Kidney epithelial cell (primary cell): ENCODE data around the gene DPF3. TPM values are rescaled to one million over a fixed set of nuclear protein-coding genes. Genes with fewer than 3 reads are reported as not detected.

Source experiments
- DNase-seq: peaks from one replicate; pipeline ENCODE4 v3.0.0-alpha.2; 2010; ENCODE audit warnings: low read depth
- H3K27me3 ChIP-seq: 2 replicates; pipeline ENCODE4 v1.6.0; 2011; ENCODE audit warnings: low read length; ENCODE audit not compliant: control insufficient read depth, insufficient read depth
- H3K36me3 ChIP-seq: 2 replicates; pipeline ENCODE4 v1.5.1; 2011; ENCODE audit warnings: low read length; ENCODE audit not compliant: control insufficient read depth, insufficient read depth
- H3K4me3 ChIP-seq: 2 replicates; pipeline ENCODE4 v1.5.1; 2011; ENCODE audit warnings: low read depth, mild to moderate bottlenecking, control low read depth, low read length
- total RNA-seq: library from RNA; depleted of rRNA; stranded (reverse); fragments of >200 nt; gene quantifications from 2 replicates; pipeline ENCODE4 v1.2.3, GENCODE V29; 2015
- TF ChIP-seq, protein P1 (sequence below): IDR thresholded peaks from 2 replicates; pipeline ENCODE4 v1.5.1; 2011; ENCODE audit warnings: mild to moderate bottlenecking, moderate library complexity, low read length, control low read depth, inconsistent platforms; ENCODE audit not compliant: insufficient read depth, poor library complexity, severe bottlenecking

The DPF3 gene
- total RNA-seq, 1 donor from 2014 or later = 0.79 TPM

DNA sequence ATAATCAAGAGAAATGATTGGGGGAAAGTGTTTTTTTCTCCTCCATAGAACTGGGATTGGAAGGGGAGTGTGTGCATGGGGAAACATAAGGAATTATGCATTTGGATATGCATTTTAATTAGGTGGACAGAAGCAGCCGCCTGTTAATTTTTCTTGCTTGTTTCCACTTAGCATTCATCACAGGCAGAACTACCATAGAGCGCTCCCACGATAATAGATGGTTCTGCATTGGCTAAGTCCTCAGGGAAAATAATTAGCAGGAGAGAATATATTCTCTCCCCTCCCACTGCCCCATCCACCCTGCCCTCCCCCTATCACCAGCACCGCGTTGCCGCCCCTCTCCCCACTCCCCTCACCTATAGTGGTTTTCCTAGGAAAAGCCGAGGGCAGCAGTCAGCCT, 11.4 kb downstream of the DPF3 start:
- no peak for DNase-seq
- TF ChIP-seq, protein P1, sequence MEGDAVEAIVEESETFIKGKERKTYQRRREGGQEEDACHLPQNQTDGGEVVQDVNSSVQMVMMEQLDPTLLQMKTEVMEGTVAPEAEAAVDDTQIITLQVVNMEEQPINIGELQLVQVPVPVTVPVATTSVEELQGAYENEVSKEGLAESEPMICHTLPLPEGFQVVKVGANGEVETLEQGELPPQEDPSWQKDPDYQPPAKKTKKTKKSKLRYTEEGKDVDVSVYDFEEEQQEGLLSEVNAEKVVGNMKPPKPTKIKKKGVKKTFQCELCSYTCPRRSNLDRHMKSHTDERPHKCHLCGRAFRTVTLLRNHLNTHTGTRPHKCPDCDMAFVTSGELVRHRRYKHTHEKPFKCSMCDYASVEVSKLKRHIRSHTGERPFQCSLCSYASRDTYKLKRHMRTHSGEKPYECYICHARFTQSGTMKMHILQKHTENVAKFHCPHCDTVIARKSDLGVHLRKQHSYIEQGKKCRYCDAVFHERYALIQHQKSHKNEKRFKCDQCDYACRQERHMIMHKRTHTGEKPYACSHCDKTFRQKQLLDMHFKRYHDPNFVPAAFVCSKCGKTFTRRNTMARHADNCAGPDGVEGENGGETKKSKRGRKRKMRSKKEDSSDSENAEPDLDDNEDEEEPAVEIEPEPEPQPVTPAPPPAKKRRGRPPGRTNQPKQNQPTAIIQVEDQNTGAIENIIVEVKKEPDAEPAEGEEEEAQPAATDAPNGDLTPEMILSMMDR = no peak
- Histone ChIP-seq H3K36me3 (no peaks in the 10 kb centered on the region), H3K4me3 (no peak overlapping the region), H3K27me3 (no peaks in the 10 kb centered on the region)

DNA sequence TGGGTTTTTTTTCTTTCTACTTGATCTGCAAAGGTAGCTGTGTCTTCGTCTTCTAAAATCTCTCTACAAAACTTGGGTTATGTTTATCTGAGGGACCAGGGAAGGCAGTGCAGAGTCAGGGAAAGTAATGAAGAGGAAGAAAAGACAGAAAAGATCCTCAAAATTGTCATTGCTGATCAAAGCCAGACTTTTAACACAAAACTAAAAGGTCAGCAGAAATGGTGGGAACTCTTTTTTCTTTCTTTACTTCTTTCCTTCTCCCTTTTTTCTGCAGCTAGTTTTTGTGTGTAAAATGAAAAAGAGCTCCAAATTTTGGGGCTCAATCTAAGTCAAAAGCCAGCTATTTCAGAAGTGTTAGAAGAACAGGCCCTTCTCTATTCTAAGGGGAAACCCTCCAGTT, 11.9 kb downstream of the DPF3 start:
- no peak overlapping the region for H3K4me3 ChIP-seq
- H3K36me3 ChIP-seq = no peaks in the 10 kb centered on the region
- no peak for DNase-seq

DNA sequence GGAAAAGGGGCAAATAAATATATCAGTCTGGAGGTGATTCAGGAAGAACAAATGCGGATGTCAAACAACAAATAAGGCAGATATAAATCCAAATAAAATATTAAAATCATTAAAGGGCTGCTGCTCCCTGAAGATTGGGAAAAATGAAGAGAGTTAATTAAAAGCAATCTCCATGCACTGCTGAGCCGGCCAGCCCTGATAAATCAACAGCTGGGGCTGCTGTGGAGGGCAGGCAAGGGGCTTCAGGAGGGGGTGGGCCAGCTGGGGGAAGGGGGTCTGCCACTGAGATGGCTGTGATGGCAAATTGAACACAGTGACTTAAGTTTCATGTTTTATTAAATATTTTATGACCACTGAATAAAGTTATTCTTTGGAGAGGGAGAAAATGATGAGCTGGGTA, 12.4 kb downstream of the DPF3 start:
- TF ChIP-seq, protein P1 = no peak
- no peak for DNase-seq
- no peak overlapping the region for H3K4me3 ChIP-seq
- H3K36me3 ChIP-seq = no peaks in the 10 kb centered on the region
- no peaks in the 10 kb centered on the region for H3K27me3 ChIP-seq

More for the DNA sequence above, 11.9 kb downstream of the DPF3 start:
- H3K27me3 ChIP-seq = no peaks in the 10 kb centered on the region
- TF ChIP-seq, protein P1 = no peak

DNA sequence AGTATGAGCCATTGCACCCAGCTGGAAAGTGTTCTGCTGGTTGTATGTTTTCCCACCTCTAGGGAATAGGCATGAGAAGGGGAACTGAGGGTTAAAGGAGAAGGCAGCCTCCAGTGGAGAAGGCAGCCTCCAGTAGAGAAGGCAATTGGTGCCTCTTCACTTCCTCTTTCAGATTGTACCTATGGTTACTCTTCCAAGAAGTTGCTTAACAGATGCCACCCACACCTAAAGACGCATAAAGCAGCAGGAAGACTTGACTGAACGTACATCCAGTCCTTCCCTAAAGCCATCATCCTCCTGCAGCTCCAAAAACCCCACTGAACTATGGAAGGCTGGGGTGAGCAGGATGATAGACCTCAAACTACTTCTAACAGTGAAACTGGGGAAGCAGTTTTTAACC, 13.1 kb downstream of the DPF3 start:
- Histone ChIP-seq H3K36me3 (no peaks in the 10 kb centered on the region), H3K27me3 (no peaks in the 10 kb centered on the region), H3K4me3 (no peak overlapping the region)
- no peak for DNase-seq
- TF ChIP-seq, protein P1 = no peak

DNA sequence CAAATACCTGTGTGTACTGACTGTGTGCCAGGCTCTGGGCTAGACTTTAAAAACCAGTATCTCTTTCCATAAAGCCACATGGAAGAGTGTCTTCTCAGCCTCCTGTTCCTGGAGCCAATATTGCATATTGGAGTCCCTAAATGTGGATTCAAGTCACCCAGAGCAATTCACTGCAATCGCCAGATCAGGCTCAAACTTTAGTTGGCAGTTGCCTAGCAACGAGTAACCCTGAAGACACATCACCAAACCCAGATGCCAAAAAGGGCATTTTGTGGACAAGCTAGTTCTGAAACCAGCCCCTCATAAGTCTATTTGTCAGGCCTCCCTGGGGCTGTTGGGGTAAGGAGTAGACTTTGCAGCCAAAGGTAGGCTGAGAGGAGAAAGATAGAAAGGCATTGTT, 13.7 kb downstream of the DPF3 start:
- TF ChIP-seq, protein P1 = no peak
- Histone ChIP-seq H3K27me3 (no peaks in the 10 kb centered on the region), H3K4me3 (no peak overlapping the region), H3K36me3 (no peaks in the 10 kb centered on the region)
- DNase-seq = no peak

DNA sequence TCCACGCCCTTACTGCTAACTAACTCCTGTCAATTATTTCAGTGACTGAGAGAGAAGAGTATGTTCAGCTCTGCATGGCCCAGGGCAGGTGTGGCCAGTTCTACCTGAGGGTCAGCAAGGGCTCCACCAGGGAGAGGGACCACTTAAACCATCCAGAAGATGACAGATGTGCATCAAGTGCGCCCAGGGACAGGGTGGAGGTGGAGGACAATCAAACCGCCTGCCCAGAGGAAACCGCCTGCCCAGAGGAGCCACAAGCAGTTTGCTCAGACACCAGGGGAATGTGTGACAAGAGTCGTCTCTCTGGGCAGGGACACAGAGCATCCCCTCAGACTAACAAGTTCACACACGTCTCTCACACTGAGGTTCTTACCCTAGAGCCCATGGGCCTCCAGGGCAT, 14.5 kb downstream of the DPF3 start:
- Histone ChIP-seq H3K27me3 (no peaks in the 10 kb centered on the region), H3K4me3 (no peak overlapping the region), H3K36me3 (no peaks in the 10 kb centered on the region)
- TF ChIP-seq, protein P1 = no peak
- DNase-seq = no peak
